Activated CD4-positive, alpha-beta T cell treated with anti-CD3 and anti-CD28 coated beads, Interleukin-2, amount 50 U/mL, for 4 hours (primary cell): ENCODE results near the gene STX8.

Experiments
- DNase-seq, 2 experiments: peaks; one replicate each; pipeline ENCODE4 v3.0.0-alpha.2; 2020

Gene STX8

GRCh38 chr17:9334536-9335446 lies 240.8 kb downstream of the STX8 start:
- no peak for DNase-seq

GRCh38 chr17:9332132-9332494 lies 243.5 kb downstream of the STX8 start:
- no peak for DNase-seq

GRCh38 chr17:9331279-9332131 lies 244.1 kb downstream of the STX8 start:
- DNase-seq, result no peak

GRCh38 chr17:9330611-9331271 lies 244.9 kb downstream of the STX8 start:
- DNase-seq, result no peak

- no peak for DNase-seq
Observed at GRCh38 chr17:9330141-9330540, 245.5 kb downstream of the STX8 start.

GRCh38 chr17:9329251-9329921 lies 246.2 kb downstream of the STX8 start:
- no peak for DNase-seq

GRCh38 chr17:9324864-9325263 lies 250.8 kb downstream of the STX8 start:
- no peak for DNase-seq

GRCh38 chr17:9322326-9322725 lies 253.3 kb downstream of the STX8 start:
- DNase-seq, result no peak

GRCh38 chr17:9321890-9322289 lies 253.7 kb downstream of the STX8 start:
- DNase-seq, result no peak

- DNase-seq, result no peak
Observed at GRCh38 chr17:9315360-9315759, 260.3 kb downstream of the STX8 start.

- DNase-seq, result no peak
Observed at GRCh38 chr17:9313346-9313745, 262.3 kb downstream of the STX8 start.

GRCh38 chr17:9309216-9309615 lies 266.4 kb downstream of the STX8 start:
- DNase-seq, result no peak

GRCh38 chr17:9308069-9308468 lies 267.6 kb downstream of the STX8 start:
- no peak for DNase-seq

- no peak for DNase-seq
Observed at GRCh38 chr17:9307313-9307998, 268.2 kb downstream of the STX8 start.

- DNase-seq, result no peak
Observed at GRCh38 chr17:9306086-9306485, 269.5 kb downstream of the STX8 start.

- no peak for DNase-seq
Observed at GRCh38 chr17:9299695-9300094, 275.9 kb downstream of the STX8 start.

- DNase-seq, result no peak
Observed at GRCh38 chr17:9298776-9299295, 276.8 kb downstream of the STX8 start.

GRCh38 chr17:9298135-9298534 lies 277.5 kb downstream of the STX8 start:
- no peak for DNase-seq

GRCh38 chr17:9294661-9295210 lies 280.9 kb downstream of the STX8 start:
- DNase-seq, result no peak

- no peak for DNase-seq
Observed at GRCh38 chr17:9292561-9292941, 283.1 kb downstream of the STX8 start.

- DNase-seq, result peak; percentile 7 to 21
Observed at GRCh38 chr17:9291912-9292560, 283.6 kb downstream of the STX8 start.
